ENCODE data around the gene IDH3G.
"Not testable (repeated sequence)": the region's sequence is repeated elsewhere in the genome, so short reads cannot be mapped to it uniquely, and the experiment has no call there.

IDH3G gene

GRCh38 chrX:153794018-153794896, at the start of gene IDH3G, which contains the start of gene SSR4:
Gene IDH3G (minus strand): TSS chrX:153794375. CDS start chrX:153794326, 49 bp downstream.
Gene SSR4 (plus strand): TSS chrX:153794668. CDS start chrX:153794688, 20 bp downstream.
- DNase-seq (ENCODE audit: low read depth), result peak; percentile 84

- DNase-seq (ENCODE audit: low read depth), result no peak
These were observed 42.7 kb upstream of the IDH3G start for GRCh38 chrX:153836921-153837320.

GRCh38 chrX:153832728-153833127, 38.6 kb upstream of the IDH3G start:
- DNase-seq (ENCODE audit: low read depth), result no peak

- no peak for DNase-seq (ENCODE audit: low read depth)
These were observed 37.4 kb upstream of the IDH3G start for GRCh38 chrX:153831429-153832150.

GRCh38 chrX:153830640-153831428, 36.7 kb upstream of the IDH3G start:
- DNase-seq (ENCODE audit: low read depth), result no peak

- DNase-seq (ENCODE audit: low read depth), result no peak
These were observed 35.8 kb upstream of the IDH3G start, which contains the start of gene PDZD4 for GRCh38 chrX:153829799-153830639. Gene PDZD4 (minus strand): TSS chrX:153830544. CDS start chrX:153830298, 246 bp downstream.

- DNase-seq (ENCODE audit: low read depth), result no peak
These were observed 35.3 kb upstream of the IDH3G start for GRCh38 chrX:153829549-153829798.

- no peak for DNase-seq (ENCODE audit: low read depth)
These were observed 34.8 kb upstream of the IDH3G start for GRCh38 chrX:153828723-153829548.

GRCh38 chrX:153828308-153828707, 34.1 kb upstream of the IDH3G start:
- no peak for DNase-seq (ENCODE audit: low read depth)

GRCh38 chrX:153827903-153828302, 33.7 kb upstream of the IDH3G start:
- no peak for DNase-seq (ENCODE audit: low read depth)

GRCh38 chrX:153827016-153827415, 32.8 kb upstream of the IDH3G start:
- DNase-seq (ENCODE audit: low read depth), result no peak

GRCh38 chrX:153825042-153825441, 30.9 kb upstream of the IDH3G start:
- DNase-seq (ENCODE audit: low read depth), result no peak

- no peak for DNase-seq (ENCODE audit: low read depth)
These were observed 30.2 kb upstream of the IDH3G start for GRCh38 chrX:153824348-153824747.

- no peak for DNase-seq (ENCODE audit: low read depth)
These were observed 26.9 kb upstream of the IDH3G start for GRCh38 chrX:153821066-153821465.

- no peak for DNase-seq (ENCODE audit: low read depth)
These were observed 26.4 kb upstream of the IDH3G start for GRCh38 chrX:153820601-153821000.

GRCh38 chrX:153819384-153820040, 25.3 kb upstream of the IDH3G start:
- no peak for DNase-seq (ENCODE audit: low read depth)

GRCh38 chrX:153818571-153819383, 24.6 kb upstream of the IDH3G start:
- peak; percentile 22 for DNase-seq (ENCODE audit: low read depth)

GRCh38 chrX:153818064-153818463, 23.9 kb upstream of the IDH3G start:
- not testable (repeated sequence) for DNase-seq (ENCODE audit: low read depth)

Measured in activated gamma-delta T cell treated with anti-CD3 and anti-CD28 coated beads, Interleukin-2, amount 50 U/mL, for 16 hours (primary cell).